Regular cardiac myocyte (primary cell): Measurements from ENCODE around the gene RASSF3. TPM values are rescaled to one million over a fixed set of nuclear protein-coding genes. Genes with fewer than 3 reads are reported as not detected.

Experiments
- total RNA-seq: library from RNA; depleted of rRNA; stranded (reverse); fragments of >200 nt; gene quantifications from 2 replicates; pipeline ENCODE4 v1.2.3, GENCODE V29; 2014

RASSF3 gene, protein sequence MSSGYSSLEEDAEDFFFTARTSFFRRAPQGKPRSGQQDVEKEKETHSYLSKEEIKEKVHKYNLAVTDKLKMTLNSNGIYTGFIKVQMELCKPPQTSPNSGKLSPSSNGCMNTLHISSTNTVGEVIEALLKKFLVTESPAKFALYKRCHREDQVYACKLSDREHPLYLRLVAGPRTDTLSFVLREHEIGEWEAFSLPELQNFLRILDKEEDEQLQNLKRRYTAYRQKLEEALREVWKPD
- total RNA-seq: 22.2 and 29.3 TPM in 2 replicates

DNA sequence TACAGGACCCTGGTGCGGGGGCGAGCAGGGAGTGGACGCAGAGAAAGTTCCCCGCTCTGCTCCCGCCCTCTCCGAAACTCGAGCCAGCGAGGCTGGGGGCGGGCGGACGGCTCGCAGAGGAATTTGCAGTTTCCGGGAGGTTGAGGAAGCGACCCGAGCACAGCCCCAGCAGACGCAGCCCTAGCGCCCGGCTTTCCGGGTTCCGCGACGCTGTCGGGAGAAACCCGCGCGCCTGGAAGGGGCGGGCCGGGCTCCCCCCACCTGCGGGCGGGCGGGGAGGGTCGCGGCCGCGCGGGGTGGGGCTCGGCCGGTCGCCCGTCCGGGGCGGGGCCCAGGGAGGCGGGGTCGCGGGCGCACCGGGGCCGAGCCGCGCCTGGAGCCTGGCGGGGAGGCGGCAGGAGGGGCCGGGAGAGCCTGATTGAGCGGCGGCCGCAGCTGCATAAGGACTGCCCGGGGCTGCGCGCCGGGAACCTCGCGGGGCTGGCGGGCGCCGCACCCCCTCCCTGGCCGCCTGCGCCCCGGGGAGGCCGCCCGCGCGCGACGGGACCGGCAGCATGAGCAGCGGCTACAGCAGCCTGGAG lies at the start of gene RASSF3:
RASSF3 (plus strand) TSS at position 417 of the 581 bp plus-strand sequence; CDS start at position 555, 138 bp downstream.

Other genes with a start within 250 kb of the RASSF3 start
- gene C12orf56, start 219.7 kb upstream of the RASSF3 start, total RNA-seq: 0.19 and 0.28 TPM in 2 replicates
- gene XPOT, start 206.1 kb upstream of the RASSF3 start, total RNA-seq: 99.3 and 121 TPM in 2 replicates
- gene TBK1, start 158.4 kb upstream of the RASSF3 start, total RNA-seq: 29.1 and 40.3 TPM in 2 replicates
- 87.8 and 255 TPM in 2 replicates for gene GNS, start 148.9 kb downstream of the RASSF3 start, total RNA-seq
- 0.19 and 0.85 TPM in 2 replicates for gene TBC1D30, start 214.2 kb downstream of the RASSF3 start, total RNA-seq